GM21447 (cell line): ENCODE data around the gene SMIM36.
"Not testable (repeated sequence)": the region's sequence is repeated elsewhere in the genome, so short reads cannot be mapped to it uniquely, and the experiment has no call there.

Source experiments
- ATAC-seq: cut with Tn5 transposase; IDR thresholded peaks from one replicate; pipeline ENCODE4 v1.9.1; 2021; ENCODE audit not compliant: unreplicated experiment

SMIM36 gene

GRCh38 chr17:55417411-55418268 lies 93.6 kb downstream of the SMIM36 start:
- ATAC-seq: no peak

- no peak for ATAC-seq
Observed at GRCh38 chr17:55416470-55417052, 94.7 kb downstream of the SMIM36 start.

- no peak for ATAC-seq
Observed at GRCh38 chr17:55416000-55416399, 95.3 kb downstream of the SMIM36 start.

- no peak for ATAC-seq
Observed at GRCh38 chr17:55414983-55415382, 96.3 kb downstream of the SMIM36 start.

- no peak for ATAC-seq
Observed at GRCh38 chr17:55413825-55414489, 97.3 kb downstream of the SMIM36 start.

GRCh38 chr17:55411463-55411855 lies 99.8 kb downstream of the SMIM36 start:
- no peak for ATAC-seq

GRCh38 chr17:55410722-55411462 lies 100.4 kb downstream of the SMIM36 start:
- no peak for ATAC-seq

GRCh38 chr17:55409030-55409800 lies 102.0 kb downstream of the SMIM36 start:
- ATAC-seq: no peak

- ATAC-seq: no peak
Observed at GRCh38 chr17:55407641-55408566, 103.3 kb downstream of the SMIM36 start.

- ATAC-seq: no peak
Observed at GRCh38 chr17:55405600-55405999, 105.7 kb downstream of the SMIM36 start.

GRCh38 chr17:55404197-55404596 lies 107.1 kb downstream of the SMIM36 start:
- not testable (repeated sequence) for ATAC-seq

- no peak for ATAC-seq
Observed at GRCh38 chr17:55402374-55402773, 108.9 kb downstream of the SMIM36 start.
